Measurements from ENCODE around the gene CFAP61.

The CFAP61 gene

DNA sequence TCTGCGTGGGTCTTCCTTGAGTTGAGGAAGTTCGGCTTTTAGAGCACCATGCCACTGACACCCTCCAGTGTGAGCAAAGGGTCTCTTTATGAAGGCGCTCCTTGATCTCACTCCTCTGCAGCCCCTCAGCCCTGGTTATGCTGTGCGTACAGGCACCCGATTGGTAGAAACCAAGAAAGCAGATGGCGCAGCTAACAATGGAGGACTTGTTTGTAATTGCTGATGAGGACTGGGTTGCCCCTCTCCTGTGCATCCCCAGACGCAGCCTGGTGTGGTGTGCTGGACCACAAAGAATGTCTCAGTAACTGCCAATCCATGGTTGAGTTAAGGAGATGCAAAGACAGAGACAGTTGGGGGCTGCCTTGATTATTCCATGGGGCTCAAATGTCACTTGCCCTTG is 345.8 kb downstream of the CFAP61 start:
- Histone ChIP-seq H3K9me3 (ENCODE audit: insufficient read depth, low read depth, low read length) (no peaks in the 10 kb centered on the region), H3K4me1 (ENCODE audit: insufficient read depth, low read length, poor library complexity, severe bottlenecking) (no peaks in the 10 kb centered on the region), H3K79me2 (ENCODE audit: insufficient read depth, low read length) (no peaks in the 10 kb centered on the region), H3K36me3 (ENCODE audit: insufficient read depth, low read length) (no peaks in the 10 kb centered on the region), H3K9me2 (replicated peaks; ENCODE audit: low read depth, low read length) (no peaks in the 10 kb centered on the region), H3K27me3 (ENCODE audit: insufficient read depth, low read length, poor library complexity, severe bottlenecking) (no peaks in the 10 kb centered on the region), H3K4me2 (ENCODE audit: low read depth, low read length, poor library complexity, severe bottlenecking) (no peak overlapping the region), H2AFZ (ENCODE audit: low read length) (no peak overlapping the region), H3F3A (ENCODE audit: low read depth) (no peaks in the 10 kb centered on the region), H4K20me1 (ENCODE audit: insufficient read depth, low read length, poor library complexity, severe bottlenecking) (no peaks in the 10 kb centered on the region), H3K9ac (ENCODE audit: low read depth, low read length, poor library complexity, severe bottlenecking) (no peak overlapping the region), H3K4me3 (ENCODE audit: low read length, poor library complexity, severe bottlenecking) (no peak overlapping the region)
- no peak for TF ChIP-seq EZH2phosphoT487 (IDR thresholded peaks at IDR 0.05; ENCODE audit: borderline replicate concordance)
- TF ChIP-seq, protein P1, sequence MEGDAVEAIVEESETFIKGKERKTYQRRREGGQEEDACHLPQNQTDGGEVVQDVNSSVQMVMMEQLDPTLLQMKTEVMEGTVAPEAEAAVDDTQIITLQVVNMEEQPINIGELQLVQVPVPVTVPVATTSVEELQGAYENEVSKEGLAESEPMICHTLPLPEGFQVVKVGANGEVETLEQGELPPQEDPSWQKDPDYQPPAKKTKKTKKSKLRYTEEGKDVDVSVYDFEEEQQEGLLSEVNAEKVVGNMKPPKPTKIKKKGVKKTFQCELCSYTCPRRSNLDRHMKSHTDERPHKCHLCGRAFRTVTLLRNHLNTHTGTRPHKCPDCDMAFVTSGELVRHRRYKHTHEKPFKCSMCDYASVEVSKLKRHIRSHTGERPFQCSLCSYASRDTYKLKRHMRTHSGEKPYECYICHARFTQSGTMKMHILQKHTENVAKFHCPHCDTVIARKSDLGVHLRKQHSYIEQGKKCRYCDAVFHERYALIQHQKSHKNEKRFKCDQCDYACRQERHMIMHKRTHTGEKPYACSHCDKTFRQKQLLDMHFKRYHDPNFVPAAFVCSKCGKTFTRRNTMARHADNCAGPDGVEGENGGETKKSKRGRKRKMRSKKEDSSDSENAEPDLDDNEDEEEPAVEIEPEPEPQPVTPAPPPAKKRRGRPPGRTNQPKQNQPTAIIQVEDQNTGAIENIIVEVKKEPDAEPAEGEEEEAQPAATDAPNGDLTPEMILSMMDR (conservative IDR thresholded peaks at IDR 0.05; ENCODE audit: low read length) = no peak

DNA sequence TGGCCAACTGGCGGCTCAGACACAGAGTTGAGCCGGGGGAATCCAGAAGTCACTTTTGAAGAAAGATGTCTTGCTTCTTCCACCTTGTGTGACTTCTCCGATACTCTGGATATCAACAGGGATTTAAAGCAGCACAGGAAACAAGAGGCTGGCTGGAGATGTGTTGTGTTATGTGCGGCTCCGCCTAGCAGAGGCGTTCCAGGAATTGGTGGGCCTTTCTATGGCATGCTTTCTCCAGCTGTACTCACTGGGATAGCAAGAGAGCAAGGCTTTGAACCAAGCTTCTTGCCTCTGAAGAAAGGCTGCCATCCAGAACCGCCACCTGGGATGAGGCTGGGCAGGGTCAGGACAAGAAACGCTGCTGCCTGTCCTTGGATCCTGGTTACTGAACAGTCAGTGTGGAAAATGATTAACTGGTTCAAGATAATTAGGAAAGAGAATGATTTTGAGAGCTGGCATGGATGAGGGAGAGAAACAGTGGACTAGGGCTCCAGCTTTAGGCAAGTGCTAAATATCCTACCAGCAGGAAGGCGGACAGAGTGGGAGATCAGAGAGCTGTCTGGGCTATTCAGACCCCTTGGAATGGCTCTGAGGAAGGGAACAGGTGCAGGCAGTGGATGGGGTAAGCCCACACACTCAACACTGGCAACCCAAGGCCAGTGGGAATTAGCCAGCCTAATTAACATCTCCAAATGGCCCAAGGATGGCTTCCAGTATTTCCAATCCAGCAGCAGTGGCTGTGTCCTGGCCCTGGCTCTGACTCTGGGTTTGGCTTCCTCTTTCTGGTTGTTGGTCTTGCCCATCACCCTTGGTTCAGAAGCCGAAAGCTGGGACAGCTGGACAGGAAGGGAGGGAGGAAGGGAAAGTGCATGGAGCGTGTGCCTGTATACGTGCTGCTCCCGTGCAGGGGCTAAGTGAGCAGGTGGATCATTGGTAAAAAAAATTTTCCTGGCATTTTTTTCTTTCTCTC is 347.5 kb downstream of the CFAP61 start:
- no peak overlapping the region for H3K4me3 ChIP-seq (ENCODE audit: low read length, poor library complexity, severe bottlenecking)
- H3K9me2 ChIP-seq (replicated peaks; ENCODE audit: low read depth, low read length) = no peaks in the 10 kb centered on the region
- no peak overlapping the region for H3K4me2 ChIP-seq (ENCODE audit: low read depth, low read length, poor library complexity, severe bottlenecking)
- no peaks in the 10 kb centered on the region for H3F3A ChIP-seq (ENCODE audit: low read depth)
- H3K9me3 ChIP-seq (ENCODE audit: insufficient read depth, low read depth, low read length) = no peaks in the 10 kb centered on the region
- H3K79me2 ChIP-seq (ENCODE audit: insufficient read depth, low read length) = no peaks in the 10 kb centered on the region
- no peaks in the 10 kb centered on the region for H4K20me1 ChIP-seq (ENCODE audit: insufficient read depth, low read length, poor library complexity, severe bottlenecking)
- no peak overlapping the region for H3K9ac ChIP-seq (ENCODE audit: low read depth, low read length, poor library complexity, severe bottlenecking)
- H3K27me3 ChIP-seq (ENCODE audit: insufficient read depth, low read length, poor library complexity, severe bottlenecking) = no peaks in the 10 kb centered on the region
- H3K36me3 ChIP-seq (ENCODE audit: insufficient read depth, low read length) = no peaks in the 10 kb centered on the region
- TF ChIP-seq, protein P1 (conservative IDR thresholded peaks at IDR 0.05; ENCODE audit: low read length) = no peak
- TF ChIP-seq EZH2phosphoT487 (IDR thresholded peaks at IDR 0.05; ENCODE audit: borderline replicate concordance) = no peak
- no peak overlapping the region for H2AFZ ChIP-seq (ENCODE audit: low read length)
- no peaks in the 10 kb centered on the region for H3K4me1 ChIP-seq (ENCODE audit: insufficient read depth, low read length, poor library complexity, severe bottlenecking)

DNA sequence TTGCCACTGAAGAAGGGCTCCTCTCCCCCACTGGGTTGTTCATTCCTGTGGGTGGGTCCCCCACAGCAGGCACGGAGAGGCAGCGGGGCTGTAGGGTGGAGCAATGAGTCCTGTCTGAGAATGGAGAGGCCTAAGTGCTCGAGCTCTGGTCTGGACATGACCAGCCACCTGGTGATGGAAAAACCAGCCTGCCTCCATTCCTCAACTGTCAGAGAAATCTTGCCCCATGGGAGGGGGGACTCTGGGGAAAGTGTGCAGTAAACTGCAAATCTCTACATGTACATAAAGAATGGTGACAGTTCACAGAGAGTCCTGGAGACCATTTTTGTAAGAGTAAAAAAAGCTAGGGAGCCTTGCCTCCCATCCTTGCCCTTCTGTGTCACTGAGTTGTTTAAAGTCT is 349.7 kb downstream of the CFAP61 start:
- Histone ChIP-seq H3K4me1 (ENCODE audit: insufficient read depth, low read length, poor library complexity, severe bottlenecking) (no peaks in the 10 kb centered on the region), H3K27me3 (ENCODE audit: insufficient read depth, low read length, poor library complexity, severe bottlenecking) (no peaks in the 10 kb centered on the region), H3K4me2 (ENCODE audit: low read depth, low read length, poor library complexity, severe bottlenecking) (no peak overlapping the region), H3K79me2 (ENCODE audit: insufficient read depth, low read length) (no peaks in the 10 kb centered on the region), H3K9me3 (ENCODE audit: insufficient read depth, low read depth, low read length) (no peaks in the 10 kb centered on the region), H3K9ac (ENCODE audit: low read depth, low read length, poor library complexity, severe bottlenecking) (no peak overlapping the region), H3K4me3 (ENCODE audit: low read length, poor library complexity, severe bottlenecking) (no peak overlapping the region), H3F3A (ENCODE audit: low read depth) (no peaks in the 10 kb centered on the region), H3K36me3 (ENCODE audit: insufficient read depth, low read length) (no peaks in the 10 kb centered on the region), H2AFZ (ENCODE audit: low read length) (no peak overlapping the region), H3K9me2 (replicated peaks; ENCODE audit: low read depth, low read length) (no peaks in the 10 kb centered on the region), H4K20me1 (ENCODE audit: insufficient read depth, low read length, poor library complexity, severe bottlenecking) (no peaks in the 10 kb centered on the region)
- TF ChIP-seq, protein P1 (conservative IDR thresholded peaks at IDR 0.05; ENCODE audit: low read length) = no peak
- TF ChIP-seq EZH2phosphoT487 (IDR thresholded peaks at IDR 0.05; ENCODE audit: borderline replicate concordance) = no peak

All from Loucy (cell line).